ENCODE measurements around the gene JPH4.
"Not testable (repeated sequence)": the region's sequence is repeated elsewhere in the genome, so short reads cannot be mapped to it uniquely, and the experiment has no call there.

JPH4 gene

GRCh38 chr14:23578560-23579310 lies at the start of gene JPH4:
Gene JPH4 (minus strand): TSS chr14:23578790. CDS start chr14:23577453, 1,337 bp downstream.
- peak; percentile 25 for DNase-seq

GRCh38 chr14:23627961-23628360 lies 49.4 kb upstream of the JPH4 start:
- DNase-seq: no peak

- DNase-seq: no peak
These were observed 48.4 kb upstream of the JPH4 start for GRCh38 chr14:23626946-23627345.

- DNase-seq: no peak
These were observed 46.3 kb upstream of the JPH4 start for GRCh38 chr14:23624830-23625404.

GRCh38 chr14:23623962-23624361 lies 45.4 kb upstream of the JPH4 start:
- DNase-seq: no peak

- DNase-seq: no peak
These were observed 44.4 kb upstream of the JPH4 start for GRCh38 chr14:23622990-23623389.

- DNase-seq: no peak
These were observed 43.5 kb upstream of the JPH4 start for GRCh38 chr14:23621932-23622730.

- DNase-seq: no peak
These were observed 42.8 kb upstream of the JPH4 start for GRCh38 chr14:23621204-23621931.

GRCh38 chr14:23620177-23620702 lies 41.6 kb upstream of the JPH4 start:
- no peak for DNase-seq

- DNase-seq: no peak
These were observed 39.9 kb upstream of the JPH4 start for GRCh38 chr14:23618415-23618988.

- no peak for DNase-seq
These were observed 38.9 kb upstream of the JPH4 start for GRCh38 chr14:23617539-23617938.

GRCh38 chr14:23615856-23616255 lies 37.3 kb upstream of the JPH4 start:
- no peak for DNase-seq

- DNase-seq: no peak
These were observed 35.8 kb upstream of the JPH4 start for GRCh38 chr14:23614395-23614828.

- no peak for DNase-seq
These were observed 34.9 kb upstream of the JPH4 start for GRCh38 chr14:23613242-23614070.

GRCh38 chr14:23612802-23613201 lies 34.2 kb upstream of the JPH4 start:
- DNase-seq: no peak

GRCh38 chr14:23612354-23612732 lies 33.8 kb upstream of the JPH4 start:
- DNase-seq: no peak

- no peak for DNase-seq
These were observed 32.3 kb upstream of the JPH4 start for GRCh38 chr14:23610815-23611289.

GRCh38 chr14:23610090-23610814 lies 31.7 kb upstream of the JPH4 start:
- no peak for DNase-seq

- DNase-seq: not testable (repeated sequence)
These were observed 31.0 kb upstream of the JPH4 start for GRCh38 chr14:23609411-23610089.

- DNase-seq: no peak
These were observed 30.4 kb upstream of the JPH4 start for GRCh38 chr14:23609001-23609400.

Measured in NCI-H226 (cell line).